HUDEP-2 (cell line): ENCODE measurements around the gene PAPSS1.

Experiments used
- DNase-seq, 76 experiments: peaks; one replicate each; lab custom pipeline; 2025; ENCODE audit not compliant: unreplicated experiment in 76 of 76; lab: John Stamatoyannopoulos, UW

The PAPSS1 gene

GRCh38 chr4:107575243-107575642 is 144.8 kb downstream of the PAPSS1 start:
- no peak for DNase-seq

GRCh38 chr4:107572281-107572680 is 147.8 kb downstream of the PAPSS1 start:
- DNase-seq = no peak

GRCh38 chr4:107570952-107571351 is 149.1 kb downstream of the PAPSS1 start:
- DNase-seq = no peak

GRCh38 chr4:107564326-107564725 is 155.7 kb downstream of the PAPSS1 start:
- DNase-seq = no peak
